ENCODE data around the gene TSNAXIP1.
A peak's percentile ranks its signal among the peaks of the same experiment; 100 is the strongest.
"Not testable (repeated sequence)": the region's sequence is repeated elsewhere in the genome, so short reads cannot be mapped to it uniquely, and the experiment has no call there.

TSNAXIP1 gene

GRCh38 chr16:67853670-67854069 lies 47.0 kb downstream of the TSNAXIP1 start:
- peaks cover 24% of the 10 kb centered on the region for H3K4me1 ChIP-seq (ENCODE audit: insufficient read depth, low read length)
- H3K27me3 ChIP-seq (ENCODE audit: control insufficient read depth in 1 of 2, insufficient read depth in 2 of 2, low read length in 2 of 2), result no peaks in the 10 kb centered on the region
- H3K4me3 ChIP-seq (ENCODE audit: low read depth in 1 of 2, low read length in 2 of 2), result no peak overlapping the region
- no peaks in the 10 kb centered on the region for H3K36me3 ChIP-seq (ENCODE audit: insufficient read depth, low read length)
- no peak overlapping the region for H3K27ac ChIP-seq (ENCODE audit: low read depth, low read length)
- no peak overlapping the region for H3K9ac ChIP-seq (ENCODE audit: low read length)
- H3K9me3 ChIP-seq (ENCODE audit: low read length), result no peaks in the 10 kb centered on the region

GRCh38 chr16:67855789-67856188 lies 49.1 kb downstream of the TSNAXIP1 start:
- Histone ChIP-seq H3K27ac (ENCODE audit: low read depth, low read length) (no peak overlapping the region), H3K36me3 (ENCODE audit: insufficient read depth, low read length) (peaks cover 6% of the 10 kb centered on the region)

GRCh38 chr16:67856927-67857546 lies 50.3 kb downstream of the TSNAXIP1 start:
- no peak overlapping the region for H3K9ac ChIP-seq (ENCODE audit: low read length)
- peaks cover 12% of the 10 kb centered on the region for H3K36me3 ChIP-seq (ENCODE audit: insufficient read depth, low read length)
- H3K27me3 ChIP-seq (ENCODE audit: control insufficient read depth in 1 of 2, insufficient read depth in 2 of 2, low read length in 2 of 2), result no peaks in the 10 kb centered on the region
- no peak overlapping the region for H3K27ac ChIP-seq (ENCODE audit: low read depth, low read length)
- H3K4me1 ChIP-seq (ENCODE audit: insufficient read depth, low read length), result peaks cover 32% of the 10 kb centered on the region
- H3K9me3 ChIP-seq (ENCODE audit: low read length), result no peaks in the 10 kb centered on the region
- no peak overlapping the region for H3K4me3 ChIP-seq (ENCODE audit: low read depth in 1 of 2, low read length in 2 of 2)

More at GRCh38 chr16:67855789-67856188, 49.1 kb downstream of the TSNAXIP1 start:
- no peaks in the 10 kb centered on the region for H3K9me3 ChIP-seq (ENCODE audit: low read length)
- H3K4me1 ChIP-seq (ENCODE audit: insufficient read depth, low read length), result peaks cover 28% of the 10 kb centered on the region
- H3K4me3 ChIP-seq (ENCODE audit: low read depth in 1 of 2, low read length in 2 of 2), result no peak overlapping the region
- H3K27me3 ChIP-seq (ENCODE audit: control insufficient read depth in 1 of 2, insufficient read depth in 2 of 2, low read length in 2 of 2), result no peaks in the 10 kb centered on the region
- H3K9ac ChIP-seq (ENCODE audit: low read length), result no peak overlapping the region

- H3K27me3 ChIP-seq (ENCODE audit: control insufficient read depth in 1 of 2, insufficient read depth in 2 of 2, low read length in 2 of 2), result no peaks in the 10 kb centered on the region
- H3K4me1 ChIP-seq (ENCODE audit: insufficient read depth, low read length), result peaks cover 37% of the 10 kb centered on the region
- no peak overlapping the region for H3K27ac ChIP-seq (ENCODE audit: low read depth, low read length)
- no peak overlapping the region for H3K9ac ChIP-seq (ENCODE audit: low read length)
- H3K4me3 ChIP-seq (ENCODE audit: low read depth in 1 of 2, low read length in 2 of 2), result no peak overlapping the region
- H3K9me3 ChIP-seq (ENCODE audit: low read length), result no peaks in the 10 kb centered on the region
- H3K36me3 ChIP-seq (ENCODE audit: insufficient read depth, low read length), result peaks cover 12% of the 10 kb centered on the region
Measured at GRCh38 chr16:67857547-67858233, 51.0 kb downstream of the TSNAXIP1 start.

- Histone ChIP-seq H3K9ac (ENCODE audit: low read length) (no peak overlapping the region), H3K4me1 (ENCODE audit: insufficient read depth, low read length) (peaks cover 43% of the 10 kb centered on the region), H3K9me3 (ENCODE audit: low read length) (no peaks in the 10 kb centered on the region)
Measured at GRCh38 chr16:67858500-67858899, 51.8 kb downstream of the TSNAXIP1 start.

GRCh38 chr16:67860589-67861398 lies 54.1 kb downstream of the TSNAXIP1 start:
- Histone ChIP-seq H3K27me3 (ENCODE audit: control insufficient read depth in 1 of 2, insufficient read depth in 2 of 2, low read length in 2 of 2) (no peaks in the 10 kb centered on the region), H3K4me3 (ENCODE audit: low read depth in 1 of 2, low read length in 2 of 2) (no peak overlapping the region), H3K27ac (ENCODE audit: low read depth, low read length) (no peak overlapping the region), H3K9ac (ENCODE audit: low read length) (no peak overlapping the region), H3K36me3 (ENCODE audit: insufficient read depth, low read length) (peaks cover 23% of the 10 kb centered on the region), H3K4me1 (ENCODE audit: insufficient read depth, low read length) (peaks cover 42% of the 10 kb centered on the region), H3K9me3 (ENCODE audit: low read length) (no peaks in the 10 kb centered on the region)

More at GRCh38 chr16:67858500-67858899, 51.8 kb downstream of the TSNAXIP1 start:
- H3K27me3 ChIP-seq (ENCODE audit: control insufficient read depth in 1 of 2, insufficient read depth in 2 of 2, low read length in 2 of 2), result no peaks in the 10 kb centered on the region
- peaks cover 12% of the 10 kb centered on the region for H3K36me3 ChIP-seq (ENCODE audit: insufficient read depth, low read length)
- no peak overlapping the region for H3K27ac ChIP-seq (ENCODE audit: low read depth, low read length)
- H3K4me3 ChIP-seq (ENCODE audit: low read depth in 1 of 2, low read length in 2 of 2), result no peak overlapping the region

GRCh38 chr16:67861877-67862276 lies 55.2 kb downstream of the TSNAXIP1 start:
- H3K36me3 ChIP-seq (ENCODE audit: insufficient read depth, low read length), result peaks cover 27% of the 10 kb centered on the region
- H3K27me3 ChIP-seq (ENCODE audit: control insufficient read depth in 1 of 2, insufficient read depth in 2 of 2, low read length in 2 of 2), result no peaks in the 10 kb centered on the region
- H3K27ac ChIP-seq (ENCODE audit: low read depth, low read length), result no peak overlapping the region
- peaks cover 42% of the 10 kb centered on the region for H3K4me1 ChIP-seq (ENCODE audit: insufficient read depth, low read length)
- H3K9ac ChIP-seq (ENCODE audit: low read length), result no peak overlapping the region
- no peaks in the 10 kb centered on the region for H3K9me3 ChIP-seq (ENCODE audit: low read length)
- H3K4me3 ChIP-seq (ENCODE audit: low read depth in 1 of 2, low read length in 2 of 2), result no peak overlapping the region

GRCh38 chr16:67862623-67863583 lies 56.2 kb downstream of the TSNAXIP1 start:
- peaks cover 32% of the 10 kb centered on the region for H3K4me1 ChIP-seq (ENCODE audit: insufficient read depth, low read length)
- no peaks in the 10 kb centered on the region for H3K9me3 ChIP-seq (ENCODE audit: low read length)
- H3K27ac ChIP-seq (ENCODE audit: low read depth, low read length), result no peak overlapping the region
- peak overlapping the region in 1 of 2 donors; percentile 13 for H3K4me3 ChIP-seq (ENCODE audit: low read depth in 1 of 2, low read length in 2 of 2)
- no peak overlapping the region for H3K9ac ChIP-seq (ENCODE audit: low read length)
- H3K36me3 ChIP-seq (ENCODE audit: insufficient read depth, low read length), result peaks cover 36% of the 10 kb centered on the region
- H3K27me3 ChIP-seq (ENCODE audit: control insufficient read depth in 1 of 2, insufficient read depth in 2 of 2, low read length in 2 of 2), result no peaks in the 10 kb centered on the region

- not testable (repeated sequence) for H3K27me3 ChIP-seq (ENCODE audit: control insufficient read depth in 1 of 2, insufficient read depth in 2 of 2, low read length in 2 of 2); H3K9ac ChIP-seq (ENCODE audit: low read length); H3K4me3 ChIP-seq (ENCODE audit: low read depth in 1 of 2, low read length in 2 of 2); H3K27ac ChIP-seq (ENCODE audit: low read depth, low read length); H3K9me3 ChIP-seq (ENCODE audit: low read length)
- H3K4me1 ChIP-seq (ENCODE audit: insufficient read depth, low read length), result peaks cover 25% of the 10 kb centered on the region
- H3K36me3 ChIP-seq (ENCODE audit: insufficient read depth, low read length), result peaks cover 42% of the 10 kb centered on the region
Measured at GRCh38 chr16:67864044-67864443, 57.4 kb downstream of the TSNAXIP1 start.

- no peak overlapping the region for H3K4me3 ChIP-seq (ENCODE audit: low read depth in 1 of 2, low read length in 2 of 2)
- H3K4me1 ChIP-seq (ENCODE audit: insufficient read depth, low read length), result peaks cover 25% of the 10 kb centered on the region
- no peaks in the 10 kb centered on the region for H3K27me3 ChIP-seq (ENCODE audit: control insufficient read depth in 1 of 2, insufficient read depth in 2 of 2, low read length in 2 of 2)
- H3K9me3 ChIP-seq (ENCODE audit: low read length), result no peaks in the 10 kb centered on the region
- H3K27ac ChIP-seq (ENCODE audit: low read depth, low read length), result no peak overlapping the region
- H3K36me3 ChIP-seq (ENCODE audit: insufficient read depth, low read length), result peaks cover 42% of the 10 kb centered on the region
- H3K9ac ChIP-seq (ENCODE audit: low read length), result no peak overlapping the region
Measured at GRCh38 chr16:67864594-67864993, 57.9 kb downstream of the TSNAXIP1 start.

Measured in muscle layer of colon (tissue), 2 donors.